Peyer's patch (tissue), 4 donors: ENCODE data around the gene DNAJC30.

Source experiments
- CTCF ChIP-seq, 6 experiments: fragments of 450-650 bp in 4 of 6; fragments of 200-600 bp in 2 of 6; sonication (generic) in 1 of 6; IDR thresholded peaks; one replicate each; pipeline ENCODE4 v1.5.1; 2017 to 2019; ENCODE audit warnings: antibody characterized with exemption in 6 of 6, mild to moderate bottlenecking in 3 of 6, moderate library complexity in 1 of 6
- POLR2A ChIP-seq, 2 donors: fragments of 450-650 bp; IDR thresholded peaks; one replicate each; pipeline ENCODE4 v1.5.1; 2017; ENCODE audit warnings: antibody characterized with exemption in 2 of 2, mild to moderate bottlenecking in 2 of 2, moderate library complexity in 2 of 2

GRCh38 chr7:73723813-73724212 is 40.6 kb upstream of the DNAJC30 start:
- TF ChIP-seq CTCF (IDR thresholded peaks at IDR 0.05) (no peak), POLR2A (IDR thresholded peaks at IDR 0.05) (no peak)
